ENCODE results near the gene SOWAHC.
A peak's percentile ranks its signal among the peaks of the same experiment; 100 is the strongest.
"Not testable (repeated sequence)": the region's sequence is repeated elsewhere in the genome, so short reads cannot be mapped to it uniquely, and the experiment has no call there.

The SOWAHC gene

DNA sequence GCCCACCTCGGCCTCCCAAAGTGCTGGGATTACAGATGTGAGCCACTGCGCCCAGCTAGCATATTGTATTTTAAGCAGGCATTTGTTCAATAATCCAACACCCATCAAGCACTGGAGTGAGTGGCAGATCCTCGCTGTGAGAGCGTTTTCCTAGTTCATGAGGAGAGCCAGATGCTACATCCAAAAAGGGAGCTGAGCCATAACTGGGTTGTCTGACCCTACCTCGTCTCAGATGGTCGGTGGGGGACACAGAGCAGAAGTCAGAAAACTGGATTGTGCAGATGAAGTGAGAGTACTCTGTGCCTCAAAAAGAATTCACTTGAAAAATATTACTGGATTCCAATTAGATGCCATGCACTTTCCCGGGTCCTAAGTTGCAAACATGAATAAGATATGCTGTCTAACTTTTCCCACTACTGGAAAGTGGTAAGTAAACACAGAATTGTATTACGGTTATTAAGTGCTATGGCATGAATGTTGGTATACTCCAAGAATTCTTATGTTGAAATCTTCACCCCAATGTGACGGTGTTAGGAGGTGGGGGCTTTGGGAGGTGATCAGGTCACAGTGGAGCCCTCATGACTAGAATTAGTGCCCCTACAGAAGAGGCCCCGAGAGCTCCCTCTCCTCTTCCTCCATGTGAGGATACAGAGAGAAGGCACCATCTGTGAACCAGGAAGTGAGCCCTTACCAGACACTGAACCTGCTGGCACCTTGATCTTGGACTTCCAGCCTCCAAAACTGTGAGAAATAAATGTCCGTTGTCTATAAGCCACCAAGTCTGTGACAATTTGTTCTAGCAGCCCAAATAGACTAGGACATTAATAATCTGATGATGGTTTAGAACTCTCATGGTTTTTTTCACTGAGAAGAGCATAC is 21.5 kb downstream of the SOWAHC start:
- no peaks in the 10 kb centered on the region for H3K27me3 ChIP-seq (ENCODE audit: control insufficient read depth in 1 of 2, insufficient read depth in 2 of 2, low read length in 2 of 2)
- H3K27ac ChIP-seq (ENCODE audit: low read depth, low read length): no peak overlapping the region
- H3K9me3 ChIP-seq (ENCODE audit: low read length): no peaks in the 10 kb centered on the region
- H3K4me1 ChIP-seq (ENCODE audit: insufficient read depth, low read length): no peaks in the 10 kb centered on the region
- no peak overlapping the region for H3K9ac ChIP-seq (ENCODE audit: low read length)
- no peak overlapping the region for H3K4me3 ChIP-seq (ENCODE audit: low read depth in 1 of 2, low read length in 2 of 2)
- H3K36me3 ChIP-seq (ENCODE audit: insufficient read depth, low read length): no peaks in the 10 kb centered on the region

DNA sequence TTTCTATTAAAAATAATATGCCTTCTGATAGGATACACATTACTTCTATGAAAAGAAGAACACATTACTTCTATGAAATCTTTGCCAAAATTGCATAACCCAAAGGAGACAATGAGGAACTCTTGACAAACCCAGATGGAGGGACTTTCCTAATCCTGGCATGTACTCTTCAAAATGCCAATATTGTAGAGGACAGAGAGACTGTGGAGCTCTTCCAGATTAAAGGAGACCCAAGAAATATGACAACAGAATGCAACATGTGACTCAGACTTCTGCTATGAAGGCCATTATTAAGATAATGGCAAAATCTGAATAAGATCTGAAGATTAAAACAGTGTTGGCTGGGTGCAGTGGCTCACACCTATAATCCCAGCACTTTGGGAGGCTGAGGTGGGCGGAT is 22.2 kb downstream of the SOWAHC start:
- Histone ChIP-seq H3K27me3 (ENCODE audit: control insufficient read depth in 1 of 2, insufficient read depth in 2 of 2, low read length in 2 of 2) (no peaks in the 10 kb centered on the region), H3K9me3 (ENCODE audit: low read length) (no peaks in the 10 kb centered on the region), H3K36me3 (ENCODE audit: insufficient read depth, low read length) (no peaks in the 10 kb centered on the region), H3K4me3 (ENCODE audit: low read depth in 1 of 2, low read length in 2 of 2) (no peak overlapping the region), H3K9ac (ENCODE audit: low read length) (no peak overlapping the region), H3K27ac (ENCODE audit: low read depth, low read length) (no peak overlapping the region), H3K4me1 (ENCODE audit: insufficient read depth, low read length) (no peaks in the 10 kb centered on the region)

DNA sequence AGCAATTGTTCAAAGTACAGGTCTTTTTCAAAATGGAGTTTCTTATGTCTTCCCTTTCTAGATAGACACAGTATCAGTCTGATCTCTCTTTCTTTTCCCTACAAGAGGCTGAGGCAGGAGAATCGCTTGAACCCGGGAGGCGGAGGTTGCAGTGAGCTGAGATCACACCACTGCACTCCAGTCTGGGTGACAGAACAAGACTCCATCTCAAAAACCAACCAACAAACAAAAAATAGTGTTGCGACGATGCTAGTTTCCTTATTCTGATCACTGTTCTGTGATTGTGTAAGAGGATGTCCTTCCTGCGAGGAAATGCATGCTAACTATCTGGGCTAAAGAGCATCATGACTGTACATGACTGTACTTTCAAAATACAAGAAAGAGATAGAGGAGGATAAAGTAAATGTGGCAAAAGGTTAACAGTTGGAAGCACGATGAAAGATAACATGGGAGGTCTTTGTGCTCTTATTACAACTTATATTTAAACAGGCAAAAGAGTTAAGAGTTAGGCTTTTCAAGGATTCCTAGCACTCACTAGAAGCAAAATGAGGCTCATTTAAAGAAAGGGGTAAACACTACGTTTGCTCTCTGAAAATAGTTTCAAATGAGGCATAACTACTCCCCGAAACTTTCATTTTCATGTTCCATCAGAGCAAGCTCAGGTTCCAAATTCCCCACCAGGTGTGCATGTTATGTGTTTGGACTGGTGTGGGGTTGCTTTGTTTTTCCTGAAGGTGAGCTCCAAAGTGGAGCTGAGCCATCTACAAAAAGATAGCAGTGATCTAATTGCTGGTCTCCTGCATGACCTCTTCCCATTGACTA is 23.8 kb downstream of the SOWAHC start:
- no peaks in the 10 kb centered on the region for H3K4me1 ChIP-seq (ENCODE audit: insufficient read depth, low read length)
- H3K27me3 ChIP-seq (ENCODE audit: control insufficient read depth in 1 of 2, insufficient read depth in 2 of 2, low read length in 2 of 2): no peaks in the 10 kb centered on the region
- H3K4me3 ChIP-seq (ENCODE audit: low read depth in 1 of 2, low read length in 2 of 2): no peak overlapping the region
- H3K9me3 ChIP-seq (ENCODE audit: low read length): no peaks in the 10 kb centered on the region
- no peak overlapping the region for H3K27ac ChIP-seq (ENCODE audit: low read depth, low read length)
- H3K36me3 ChIP-seq (ENCODE audit: insufficient read depth, low read length): no peaks in the 10 kb centered on the region
- no peak overlapping the region for H3K9ac ChIP-seq (ENCODE audit: low read length)

DNA sequence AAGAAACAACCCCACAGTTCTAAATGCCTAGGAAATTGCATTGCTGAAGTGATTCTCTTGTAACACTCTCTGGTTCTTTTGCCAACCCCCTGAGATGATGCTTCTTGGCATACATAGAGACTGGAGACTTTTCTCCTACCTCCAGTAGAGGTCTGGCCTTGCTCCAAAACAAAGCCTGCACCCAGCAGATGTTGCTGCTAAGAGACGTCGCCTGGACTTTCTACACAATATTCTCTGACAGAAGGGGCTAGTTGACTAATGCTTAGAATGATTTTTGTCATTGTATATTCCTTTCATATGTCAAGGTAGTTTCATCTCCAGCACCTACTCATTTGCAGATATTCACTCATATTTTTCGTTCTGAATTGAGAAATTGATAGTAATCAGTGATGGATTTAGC is 24.6 kb downstream of the SOWAHC start:
- no peak overlapping the region for H3K9ac ChIP-seq (ENCODE audit: low read length)
- no peaks in the 10 kb centered on the region for H3K27me3 ChIP-seq (ENCODE audit: control insufficient read depth in 1 of 2, insufficient read depth in 2 of 2, low read length in 2 of 2)
- H3K4me3 ChIP-seq (ENCODE audit: low read depth in 1 of 2, low read length in 2 of 2): no peak overlapping the region
- H3K36me3 ChIP-seq (ENCODE audit: insufficient read depth, low read length): no peaks in the 10 kb centered on the region
- no peak overlapping the region for H3K27ac ChIP-seq (ENCODE audit: low read depth, low read length)
- H3K4me1 ChIP-seq (ENCODE audit: insufficient read depth, low read length): no peaks in the 10 kb centered on the region
- no peaks in the 10 kb centered on the region for H3K9me3 ChIP-seq (ENCODE audit: low read length)

DNA sequence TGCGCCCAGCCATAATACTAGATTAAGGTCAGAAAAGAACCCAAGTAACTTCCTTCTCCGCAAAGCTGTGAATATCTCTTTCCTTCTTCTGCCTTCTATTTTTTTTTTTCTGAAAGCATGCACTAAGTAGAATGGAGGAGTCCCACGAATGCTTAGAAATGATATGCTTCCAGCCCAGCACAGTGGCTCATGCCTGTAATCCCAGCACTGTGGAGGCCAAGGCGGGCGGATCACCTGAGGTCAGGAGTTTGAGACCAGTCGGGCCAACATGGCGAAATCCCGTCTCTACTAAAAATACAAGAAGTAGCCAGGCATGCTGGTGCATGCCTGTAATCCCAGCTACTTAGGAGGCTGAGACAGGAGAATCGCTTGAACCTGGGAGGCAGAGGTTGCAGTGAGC is 25.8 kb downstream of the SOWAHC start:
- H3K27ac ChIP-seq (ENCODE audit: low read depth, low read length); H3K36me3 ChIP-seq (ENCODE audit: insufficient read depth, low read length); H3K9me3 ChIP-seq (ENCODE audit: low read length); H3K4me1 ChIP-seq (ENCODE audit: insufficient read depth, low read length); H3K9ac ChIP-seq (ENCODE audit: low read length); H3K4me3 ChIP-seq (ENCODE audit: low read depth in 1 of 2, low read length in 2 of 2); H3K27me3 ChIP-seq (ENCODE audit: control insufficient read depth in 1 of 2, insufficient read depth in 2 of 2, low read length in 2 of 2): not testable (repeated sequence)

DNA sequence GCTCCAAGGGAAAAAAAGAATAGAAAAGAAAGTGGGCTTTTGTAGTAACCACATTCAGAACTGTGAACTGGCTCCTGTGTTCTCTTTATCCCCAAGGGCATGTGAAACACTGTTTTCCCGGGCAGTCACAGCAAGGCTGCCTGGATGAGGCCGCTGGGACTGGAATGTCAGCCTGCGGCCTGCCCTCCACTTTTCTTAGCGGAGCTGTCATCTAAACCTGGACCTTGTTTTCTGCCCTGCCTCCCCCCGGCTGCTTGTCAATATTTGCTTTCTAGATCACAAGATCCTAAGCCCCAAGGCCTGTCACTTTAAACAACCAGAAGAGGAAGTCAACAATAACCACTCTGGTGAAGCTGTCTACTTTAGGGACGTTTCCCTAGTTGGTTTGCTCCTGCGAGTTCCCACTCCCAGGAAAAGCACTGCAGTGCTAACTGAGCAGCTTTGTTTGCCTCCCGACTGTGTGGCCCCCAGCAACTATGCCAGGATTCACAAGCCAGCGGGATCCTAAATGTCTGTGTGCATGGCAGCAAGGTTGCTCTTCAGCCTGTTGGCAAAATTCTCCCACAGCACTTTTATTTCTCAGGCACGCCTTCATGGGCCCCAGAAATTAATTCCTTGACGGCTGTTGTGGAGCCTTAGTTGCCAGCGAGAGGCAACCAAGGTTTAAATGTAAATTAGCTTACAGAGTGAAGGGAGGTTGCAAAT is 30.6 kb downstream of the SOWAHC start:
- no peaks in the 10 kb centered on the region for H3K9me3 ChIP-seq (ENCODE audit: low read length)
- H3K4me1 ChIP-seq (ENCODE audit: insufficient read depth, low read length): peaks cover 8% of the 10 kb centered on the region
- H3K36me3 ChIP-seq (ENCODE audit: insufficient read depth, low read length): no peaks in the 10 kb centered on the region
- H3K9ac ChIP-seq (ENCODE audit: low read length): peak overlapping the region; percentile 15
- H3K4me3 ChIP-seq (ENCODE audit: low read depth in 1 of 2, low read length in 2 of 2): no peak overlapping the region
- peak overlapping the region; percentile 37 for H3K27ac ChIP-seq (ENCODE audit: low read depth, low read length)
- H3K27me3 ChIP-seq (ENCODE audit: control insufficient read depth in 1 of 2, insufficient read depth in 2 of 2, low read length in 2 of 2): no peaks in the 10 kb centered on the region

DNA sequence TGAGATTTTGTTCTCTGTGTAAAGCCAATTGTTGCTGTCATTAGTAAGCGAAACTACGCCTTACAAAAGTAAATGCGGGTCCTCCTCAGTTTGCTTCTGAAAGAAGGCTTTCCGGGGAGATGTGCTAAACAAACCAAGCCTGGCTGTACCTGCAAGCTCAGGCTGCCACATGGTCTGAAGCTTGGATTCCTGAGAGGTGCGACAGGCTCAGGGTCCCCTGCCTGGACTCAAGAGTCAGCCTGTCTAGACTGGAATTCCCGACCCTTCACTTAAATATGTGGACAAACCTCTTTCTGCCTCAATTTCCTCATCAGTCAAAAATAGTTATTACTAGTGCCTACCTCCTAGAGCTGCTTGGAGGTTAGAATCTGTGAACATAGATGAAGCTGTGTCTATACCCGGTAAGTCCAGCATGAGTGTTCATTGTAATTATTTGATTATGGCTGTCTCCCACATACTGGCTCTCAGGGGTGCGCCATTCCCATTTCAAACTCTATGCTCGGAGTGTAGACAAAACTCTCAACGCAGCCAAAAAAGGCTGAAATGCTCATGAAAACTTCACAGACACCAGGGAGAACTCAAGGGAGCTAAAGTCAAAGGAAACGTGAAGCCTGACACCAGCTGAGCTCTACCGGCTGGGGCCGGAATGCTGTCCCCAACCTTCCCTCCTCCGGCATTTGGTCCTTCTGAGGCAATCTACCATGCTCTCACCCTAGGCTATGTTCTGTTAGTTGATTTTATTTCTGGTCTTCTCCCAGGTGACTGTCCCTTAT is 31.4 kb downstream of the SOWAHC start:
- Histone ChIP-seq H3K27me3 (ENCODE audit: control insufficient read depth in 1 of 2, insufficient read depth in 2 of 2, low read length in 2 of 2) (no peaks in the 10 kb centered on the region), H3K4me3 (ENCODE audit: low read depth in 1 of 2, low read length in 2 of 2) (no peak overlapping the region), H3K4me1 (ENCODE audit: insufficient read depth, low read length) (peaks cover 8% of the 10 kb centered on the region), H3K9ac (ENCODE audit: low read length) (no peak overlapping the region), H3K36me3 (ENCODE audit: insufficient read depth, low read length) (no peaks in the 10 kb centered on the region), H3K27ac (ENCODE audit: low read depth, low read length) (no peak overlapping the region), H3K9me3 (ENCODE audit: low read length) (no peaks in the 10 kb centered on the region)

DNA sequence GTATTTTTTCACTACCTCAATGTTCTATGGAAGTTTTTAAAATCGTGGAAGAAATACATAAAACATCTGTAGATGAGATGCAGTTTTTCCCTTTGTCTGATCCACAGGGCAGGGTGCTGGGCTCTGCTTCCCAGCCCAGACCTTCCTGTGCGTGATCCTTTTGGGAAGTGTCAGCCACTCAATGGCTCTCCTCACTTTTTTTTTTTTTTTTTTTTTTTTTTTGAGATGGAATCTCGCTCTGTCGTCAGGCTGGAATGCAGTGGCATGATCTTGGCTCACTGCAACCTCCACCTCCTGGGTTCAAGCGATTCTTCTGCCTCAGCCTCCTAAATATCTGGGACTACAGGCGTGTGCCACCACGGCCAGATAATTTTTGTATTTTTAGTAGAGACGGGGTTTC is 32.8 kb downstream of the SOWAHC start:
- Histone ChIP-seq H3K36me3 (ENCODE audit: insufficient read depth, low read length) (no peaks in the 10 kb centered on the region), H3K9me3 (ENCODE audit: low read length) (no peaks in the 10 kb centered on the region), H3K27ac (ENCODE audit: low read depth, low read length) (no peak overlapping the region), H3K4me3 (ENCODE audit: low read depth in 1 of 2, low read length in 2 of 2) (no peak overlapping the region), H3K27me3 (ENCODE audit: control insufficient read depth in 1 of 2, insufficient read depth in 2 of 2, low read length in 2 of 2) (no peaks in the 10 kb centered on the region), H3K9ac (ENCODE audit: low read length) (no peak overlapping the region), H3K4me1 (ENCODE audit: insufficient read depth, low read length) (peaks cover 8% of the 10 kb centered on the region)

DNA sequence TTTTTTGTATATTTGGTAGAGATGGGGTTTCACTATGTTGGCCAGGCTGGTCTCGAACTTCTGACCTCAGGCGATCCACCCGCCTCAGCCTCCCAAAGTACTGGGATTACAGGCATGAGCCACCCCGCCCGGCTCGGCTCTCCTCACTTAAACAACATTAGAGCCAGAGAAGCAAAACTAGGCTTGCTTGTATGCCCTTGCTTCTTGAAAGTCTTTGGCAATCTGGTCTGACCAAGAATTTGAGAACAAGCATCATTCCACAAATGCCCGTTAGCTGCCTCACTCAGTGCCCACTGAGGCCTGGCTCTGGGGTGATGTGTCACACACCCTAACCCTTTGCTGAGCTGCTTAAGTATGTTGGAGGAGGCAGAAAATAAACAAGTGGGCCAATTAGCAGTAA is 33.5 kb downstream of the SOWAHC start:
- Histone ChIP-seq H3K36me3 (ENCODE audit: insufficient read depth, low read length) (no peaks in the 10 kb centered on the region), H3K4me3 (ENCODE audit: low read depth in 1 of 2, low read length in 2 of 2) (no peak overlapping the region), H3K27me3 (ENCODE audit: control insufficient read depth in 1 of 2, insufficient read depth in 2 of 2, low read length in 2 of 2) (no peaks in the 10 kb centered on the region), H3K4me1 (ENCODE audit: insufficient read depth, low read length) (peaks cover 8% of the 10 kb centered on the region), H3K9ac (ENCODE audit: low read length) (no peak overlapping the region), H3K27ac (ENCODE audit: low read depth, low read length) (no peak overlapping the region), H3K9me3 (ENCODE audit: low read length) (no peaks in the 10 kb centered on the region)

DNA sequence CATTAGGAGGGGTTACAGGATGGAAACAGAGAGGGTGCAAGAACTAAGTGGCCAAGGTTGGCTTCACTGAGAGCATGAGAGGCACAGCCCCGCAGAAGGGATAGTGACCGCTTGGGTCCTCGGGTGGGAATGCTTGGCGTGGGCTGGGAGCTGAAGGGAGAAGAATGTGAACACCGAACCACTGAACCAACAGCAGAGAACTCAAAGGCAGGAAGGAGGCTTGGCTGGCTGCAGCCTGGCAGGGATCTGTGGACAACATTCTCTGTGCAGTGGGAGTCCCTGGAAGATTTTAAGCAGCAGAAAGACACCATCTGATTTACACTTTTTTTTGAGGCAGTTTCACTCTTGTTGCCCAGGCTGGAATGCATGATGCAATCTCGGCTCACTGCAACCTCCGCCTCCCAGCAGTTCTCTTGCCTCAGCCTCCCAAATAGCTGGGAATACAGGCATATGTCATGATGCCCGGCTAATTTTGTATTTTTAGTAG is 33.9 kb downstream of the SOWAHC start:
- H3K4me3 ChIP-seq (ENCODE audit: low read depth in 1 of 2, low read length in 2 of 2): no peak overlapping the region

More for the DNA sequence above, 33.9 kb downstream of the SOWAHC start:
- H3K9me3 ChIP-seq (ENCODE audit: low read length): no peaks in the 10 kb centered on the region
- no peak overlapping the region for H3K9ac ChIP-seq (ENCODE audit: low read length)
- no peak overlapping the region for H3K27ac ChIP-seq (ENCODE audit: low read depth, low read length)
- H3K4me1 ChIP-seq (ENCODE audit: insufficient read depth, low read length): peaks cover 8% of the 10 kb centered on the region
- H3K36me3 ChIP-seq (ENCODE audit: insufficient read depth, low read length): no peaks in the 10 kb centered on the region
- no peaks in the 10 kb centered on the region for H3K27me3 ChIP-seq (ENCODE audit: control insufficient read depth in 1 of 2, insufficient read depth in 2 of 2, low read length in 2 of 2)

Measured in muscle layer of colon (tissue), 2 donors.